Mucosa of gallbladder (tissue), 1 donor: ENCODE measurements around the gene SPOCK2. TPM values are rescaled to one million over a fixed set of nuclear protein-coding genes. Genes with fewer than 3 reads are reported as not detected.
"Not testable (repeated sequence)": the region's sequence is repeated elsewhere in the genome, so short reads cannot be mapped to it uniquely, and the experiment has no call there.

Experiments used
- DNase-seq: peaks from one replicate; pipeline ENCODE4 v3.0.0-alpha.2; 2020; ENCODE audit warnings: low spot score
- total RNA-seq: library from RNA; stranded (reverse); gene quantifications from one replicate; pipeline ENCODE4 v1.2.1, GENCODE V29; 2021
- donor health status: DM: no; HTN: no; CAD: no.

SPOCK2 gene
- total RNA-seq, 1 donor from 2014 or later = 250 TPM

DNA sequence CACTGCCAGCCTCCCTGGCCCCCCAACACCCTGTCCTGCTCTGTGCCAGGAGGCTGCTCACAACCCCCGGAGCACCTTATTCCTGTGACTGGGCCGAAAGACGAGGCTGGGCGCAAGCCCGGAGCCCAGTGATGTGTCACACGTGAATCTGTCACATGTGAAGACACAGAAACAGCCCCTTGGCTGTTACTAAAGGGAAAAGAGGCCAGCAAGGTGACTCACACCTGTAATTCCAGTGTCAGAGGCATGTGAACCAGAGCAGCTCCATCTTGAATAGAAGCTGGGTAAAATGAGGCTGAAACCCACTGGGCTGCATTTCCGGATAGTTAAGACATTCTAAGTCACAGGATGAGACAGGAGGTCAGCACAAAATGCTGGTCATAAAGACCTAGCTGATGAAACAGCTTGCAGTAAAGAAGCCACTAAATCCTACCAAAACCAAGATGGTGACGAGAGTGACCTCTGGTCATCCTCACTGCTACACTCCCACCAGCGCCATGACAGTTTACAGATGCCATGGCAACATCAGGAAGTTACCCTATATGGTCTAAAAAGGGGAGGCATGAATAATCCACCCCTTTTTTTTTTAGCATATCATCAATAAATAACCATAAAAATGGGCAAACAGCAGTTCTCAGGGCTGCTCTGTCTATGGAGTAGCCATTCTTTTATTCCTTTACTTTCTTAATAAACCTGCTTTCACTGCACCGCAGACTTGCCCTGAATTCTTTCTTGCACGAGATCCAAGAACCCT, 55.8 kb downstream of the SPOCK2 start:
- not testable (repeated sequence) for DNase-seq

DNA sequence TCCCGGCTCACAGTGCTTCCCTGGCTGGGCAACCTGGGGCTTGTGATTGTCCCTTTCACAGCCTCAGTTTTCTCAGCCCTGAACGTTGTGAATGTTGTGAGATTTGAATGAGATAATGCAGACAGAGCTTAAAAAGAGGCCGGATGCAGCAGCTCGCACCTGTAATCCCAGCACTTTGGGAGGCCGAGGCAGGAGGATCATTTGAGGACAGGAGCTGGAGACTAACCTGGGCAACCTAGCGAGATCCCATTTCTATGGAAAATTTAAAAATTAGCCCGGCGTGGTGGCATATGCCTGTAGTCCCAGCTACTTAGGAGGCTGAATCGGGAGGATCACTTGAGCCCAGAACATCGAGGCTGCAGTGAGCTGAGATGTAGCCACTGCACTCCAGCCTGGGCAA, 56.6 kb downstream of the SPOCK2 start:
- no peak for DNase-seq

DNA sequence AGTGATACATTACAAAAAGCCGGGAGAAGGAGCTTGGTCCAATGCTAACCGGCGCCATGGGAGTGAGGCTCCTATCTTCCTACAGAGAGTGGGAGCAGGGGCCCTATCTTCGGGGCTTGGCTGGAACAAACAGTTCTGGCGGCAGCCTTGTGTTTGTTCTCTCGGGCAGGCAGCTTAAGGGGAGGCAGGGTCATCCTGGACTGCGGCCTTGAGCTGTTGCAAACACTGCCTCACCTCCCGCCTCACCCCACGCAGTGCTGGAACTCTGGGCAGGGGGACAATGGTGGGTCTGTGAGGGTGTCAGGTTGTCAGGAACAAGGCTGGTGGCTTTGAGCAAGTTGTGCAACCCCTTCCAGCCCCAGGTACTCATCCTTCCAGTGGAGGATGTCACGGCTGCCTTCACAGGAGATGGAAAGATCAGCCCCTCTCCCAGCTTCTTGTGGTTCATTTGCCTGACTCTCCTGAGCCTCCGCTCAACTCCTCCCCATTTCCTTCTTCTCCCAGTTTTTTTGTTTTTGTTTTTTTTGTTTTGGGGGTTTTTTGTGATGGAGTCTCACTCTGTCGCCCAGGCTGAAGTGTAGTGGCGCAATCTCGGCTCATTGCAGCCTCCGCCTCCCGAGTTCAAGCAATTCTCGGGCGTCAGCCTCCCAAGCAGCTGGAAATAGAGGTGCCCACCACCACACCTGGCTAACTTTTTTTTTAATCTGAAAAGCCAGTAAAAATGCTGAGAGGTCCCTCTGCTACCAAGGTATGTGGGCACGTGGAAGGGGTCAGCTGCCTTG, 57.4 kb downstream of the SPOCK2 start:
- peak; percentile 27 for DNase-seq

DNA sequence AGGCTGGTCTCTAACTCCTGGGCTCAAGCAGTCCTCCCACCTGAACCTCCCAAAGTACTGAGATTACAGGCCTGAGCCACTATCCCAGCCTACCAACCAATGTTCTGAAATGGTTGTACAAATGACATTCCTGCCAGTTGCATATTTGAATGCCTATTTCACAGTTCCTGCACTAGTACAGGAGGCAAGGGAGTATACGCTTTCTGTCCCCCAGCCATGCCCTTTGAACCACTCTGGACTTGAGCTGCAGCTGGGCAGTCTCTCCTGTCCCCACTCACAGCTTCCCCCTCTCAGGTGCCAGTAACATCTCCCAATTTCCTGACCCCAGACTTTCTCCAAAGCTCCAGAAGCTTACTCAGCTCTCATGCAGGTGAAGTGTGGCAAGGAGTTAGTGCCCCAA, 58.9 kb downstream of the SPOCK2 start:
- no peak for DNase-seq

DNA sequence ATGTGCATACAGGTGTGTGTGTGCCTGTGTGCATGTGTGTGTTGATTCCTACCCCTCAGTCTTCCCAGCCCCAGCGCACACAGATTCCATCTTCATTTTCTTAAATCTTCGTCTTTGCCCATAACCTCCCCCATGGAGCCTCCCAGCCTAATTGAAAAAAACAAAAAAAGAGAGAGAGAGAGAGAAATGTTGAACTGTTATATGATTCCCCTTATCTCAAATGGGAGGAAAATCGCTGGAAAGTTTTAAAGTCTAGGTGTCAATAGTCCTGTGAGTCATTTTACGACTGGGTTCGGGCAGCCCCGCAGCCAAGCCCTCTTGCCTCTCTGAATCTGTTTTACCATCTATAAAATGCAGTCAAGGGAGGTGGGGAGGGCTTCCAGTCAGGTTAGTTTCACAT, 60.9 kb downstream of the SPOCK2 start:
- DNase-seq = no peak

DNA sequence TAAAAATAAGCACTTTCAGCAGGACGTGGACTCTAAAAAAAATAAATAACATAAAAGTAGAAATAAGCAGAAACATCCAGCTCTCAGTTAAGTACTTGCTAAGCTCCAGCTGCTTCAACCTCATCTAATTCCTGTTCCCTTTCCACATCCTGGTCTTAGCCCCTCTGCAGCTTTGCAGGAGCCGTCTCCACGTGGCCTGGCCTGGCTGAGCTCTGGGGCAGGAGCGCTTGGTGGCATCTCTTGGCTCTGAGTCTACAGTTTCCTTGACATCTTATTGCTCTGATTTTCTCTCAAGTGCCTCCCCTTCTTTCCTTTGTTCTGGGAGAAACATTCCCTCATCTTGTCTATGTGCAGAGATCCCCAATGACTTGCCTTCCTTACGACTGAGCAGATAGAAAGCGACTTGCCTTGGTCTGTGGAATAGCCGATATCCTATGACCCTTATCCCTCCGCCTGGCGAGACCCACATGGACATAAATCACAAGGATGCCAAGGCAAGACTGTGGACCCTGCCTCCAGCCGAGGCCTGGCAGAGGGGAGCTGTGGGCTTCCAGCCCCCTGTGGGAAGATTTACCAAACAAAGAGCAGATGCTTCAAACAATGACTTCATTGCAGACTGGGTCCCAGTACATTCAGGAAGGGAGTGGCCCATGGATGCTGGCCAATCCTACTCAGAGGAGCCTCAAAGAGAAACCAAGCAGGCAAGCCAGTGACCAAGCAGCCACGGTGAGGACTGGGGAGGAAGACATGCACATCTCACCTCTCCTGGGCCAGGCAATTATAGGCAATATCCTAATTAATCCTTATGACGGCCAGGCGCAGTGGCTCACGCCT, 61.9 kb downstream of the SPOCK2 start:
- no peak for DNase-seq

DNA sequence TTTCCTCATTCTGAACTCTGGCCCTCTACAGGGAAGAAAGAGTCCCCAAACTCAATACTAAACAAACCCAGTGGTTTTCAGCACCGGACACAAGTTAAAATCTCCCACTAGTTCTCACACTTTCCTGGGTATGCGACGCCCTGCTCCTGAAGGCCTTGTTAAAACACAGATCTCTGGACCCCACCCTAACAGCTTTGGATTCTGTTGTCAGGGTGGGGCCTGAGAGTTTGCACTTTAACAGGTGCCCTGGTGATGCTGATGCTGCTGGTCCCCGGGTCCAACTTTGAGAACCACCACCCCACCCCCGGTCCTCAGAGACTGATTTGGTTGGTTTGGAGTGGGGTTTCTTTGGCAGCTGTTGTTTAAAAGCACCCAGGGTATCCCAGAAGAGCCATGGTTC, 62.5 kb downstream of the SPOCK2 start:
- no peak for DNase-seq

DNA sequence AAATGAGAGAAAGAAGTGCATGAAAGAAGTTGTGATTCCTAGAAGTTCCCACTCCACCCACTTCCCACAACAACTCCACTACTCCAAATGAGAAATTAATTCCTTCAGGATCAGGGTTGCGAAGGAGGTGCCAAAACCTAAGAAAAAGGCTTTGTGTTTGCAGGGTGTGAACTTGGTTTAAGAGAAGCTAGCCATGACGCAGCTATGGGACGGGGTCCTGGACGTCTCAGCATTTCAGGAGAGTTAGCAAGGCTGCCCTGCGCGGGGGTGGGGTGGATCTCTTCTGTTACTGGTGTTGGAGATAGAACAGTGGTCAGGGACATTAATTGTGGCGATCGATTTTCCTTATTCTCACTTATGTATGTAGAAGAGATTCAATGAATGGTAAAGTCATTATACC, 63.0 kb downstream of the SPOCK2 start:
- DNase-seq = no peak

DNA sequence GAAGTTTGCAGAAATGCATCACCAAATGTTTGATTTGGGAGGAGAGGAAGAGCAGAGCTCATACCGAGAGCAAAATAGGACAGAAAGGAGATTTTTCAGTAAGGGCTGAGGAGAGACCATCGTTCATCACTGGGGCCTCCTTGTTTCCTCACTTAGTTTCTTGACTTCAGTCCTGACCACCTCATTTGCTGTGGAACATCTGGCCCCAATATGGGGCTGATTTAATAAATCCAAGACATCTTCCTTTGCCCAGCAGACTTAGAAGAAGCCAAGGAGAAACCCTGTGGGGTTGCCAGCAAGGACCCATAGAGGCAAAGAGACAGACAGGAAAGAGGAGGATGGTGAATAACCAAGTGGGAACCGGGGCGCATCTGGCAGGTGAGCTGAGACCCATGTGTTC, 63.8 kb downstream of the SPOCK2 start:
- no peak for DNase-seq

DNA sequence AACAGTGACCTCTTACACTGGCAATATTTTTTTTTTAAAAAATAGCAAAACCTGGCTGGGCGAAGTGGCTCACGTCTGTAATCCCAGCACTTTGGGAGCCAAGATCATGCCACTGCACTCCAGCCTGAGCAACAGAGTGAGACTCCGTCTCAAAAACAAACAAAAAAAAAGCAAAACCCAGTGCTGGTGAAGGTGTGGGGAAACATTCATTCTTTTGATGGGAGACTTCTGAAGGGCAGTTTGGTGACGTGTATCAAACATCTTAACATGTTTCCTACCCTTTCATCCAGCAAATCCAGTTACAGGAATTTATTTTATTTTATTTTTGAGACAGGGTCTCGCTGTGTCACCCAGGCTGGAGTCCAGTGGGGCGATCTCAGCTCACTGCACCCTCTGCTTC, 66.1 kb downstream of the SPOCK2 start:
- no peak for DNase-seq

DNA sequence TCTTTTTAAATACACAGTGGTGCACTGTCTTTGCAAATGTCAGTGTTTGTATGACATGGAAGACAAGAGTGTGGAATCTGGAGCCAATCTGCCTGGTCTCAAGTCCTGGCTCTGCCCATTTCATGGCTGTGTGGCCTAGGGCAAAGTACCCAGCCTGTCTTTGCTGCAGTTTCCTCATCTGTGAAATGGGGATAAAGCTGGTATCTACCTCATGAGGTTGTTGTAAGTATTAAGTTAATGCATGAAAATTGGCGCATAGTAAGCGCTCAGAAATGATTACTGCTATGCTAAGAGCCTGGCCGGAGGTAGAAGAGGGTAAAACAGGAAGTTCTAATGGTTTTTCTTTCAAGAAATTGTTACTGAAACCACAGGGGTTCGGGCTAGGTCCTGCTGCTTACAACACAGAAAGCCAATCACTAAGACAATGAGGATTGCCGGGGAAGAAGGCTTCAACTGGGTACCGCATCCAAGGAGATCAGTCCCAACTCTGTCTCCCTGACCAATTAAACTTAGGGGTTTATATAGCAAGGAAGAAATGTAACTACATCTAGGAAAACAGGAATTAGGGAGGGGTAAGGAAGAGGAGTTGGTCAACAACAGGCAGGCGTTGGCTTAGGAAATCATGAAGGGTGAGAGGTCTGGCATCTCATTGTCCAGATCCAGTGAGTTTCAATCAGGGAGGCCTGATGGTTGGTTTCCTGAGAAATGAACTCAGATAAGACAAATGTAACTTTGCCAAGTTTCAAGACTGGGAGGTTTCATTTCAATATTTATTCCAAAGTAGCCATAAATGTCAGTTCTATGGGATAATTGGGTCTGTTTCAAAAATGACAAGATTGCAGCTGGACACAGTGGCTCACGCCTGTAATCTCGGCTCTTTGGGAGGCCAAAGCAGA, 67.2 kb downstream of the SPOCK2 start:
- no peak for DNase-seq

DNA sequence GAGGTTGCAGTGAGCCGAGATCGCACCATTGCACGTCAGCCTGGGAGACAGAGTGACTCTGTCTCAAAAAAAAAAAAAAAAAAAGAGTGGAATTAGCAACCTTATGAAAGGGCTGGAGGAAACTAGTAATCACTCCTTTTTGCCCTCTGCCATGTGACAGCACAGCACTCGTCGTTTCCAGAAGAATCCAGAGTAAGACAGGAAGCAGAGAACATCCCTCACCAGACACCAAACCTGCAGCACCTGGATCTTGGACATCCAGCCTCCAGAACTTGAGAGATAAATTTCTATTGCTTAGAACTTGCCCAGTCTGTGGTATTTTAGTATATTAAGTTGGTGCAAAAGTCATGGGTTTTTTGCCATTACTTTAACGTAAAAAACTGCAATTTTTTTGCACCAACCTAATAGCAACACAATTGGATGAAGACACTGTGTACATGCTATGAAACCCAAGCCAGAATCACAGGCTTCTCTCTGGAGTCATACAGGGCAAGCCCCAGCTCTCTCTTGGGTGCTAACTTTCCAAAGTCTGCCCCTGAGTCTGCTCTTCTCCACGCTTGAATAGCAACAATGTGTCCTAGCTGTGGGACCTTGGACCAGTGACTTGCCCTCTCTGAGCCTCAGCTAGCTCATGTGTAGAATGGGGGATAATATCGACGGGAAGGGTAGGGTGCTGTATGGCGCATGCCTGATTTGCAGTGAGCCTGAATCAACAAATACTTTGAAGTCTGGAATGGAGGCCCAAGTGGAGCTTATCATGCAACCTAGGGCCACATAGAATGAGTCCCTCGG, 69.1 kb downstream of the SPOCK2 start:
- no peak for DNase-seq

DNA sequence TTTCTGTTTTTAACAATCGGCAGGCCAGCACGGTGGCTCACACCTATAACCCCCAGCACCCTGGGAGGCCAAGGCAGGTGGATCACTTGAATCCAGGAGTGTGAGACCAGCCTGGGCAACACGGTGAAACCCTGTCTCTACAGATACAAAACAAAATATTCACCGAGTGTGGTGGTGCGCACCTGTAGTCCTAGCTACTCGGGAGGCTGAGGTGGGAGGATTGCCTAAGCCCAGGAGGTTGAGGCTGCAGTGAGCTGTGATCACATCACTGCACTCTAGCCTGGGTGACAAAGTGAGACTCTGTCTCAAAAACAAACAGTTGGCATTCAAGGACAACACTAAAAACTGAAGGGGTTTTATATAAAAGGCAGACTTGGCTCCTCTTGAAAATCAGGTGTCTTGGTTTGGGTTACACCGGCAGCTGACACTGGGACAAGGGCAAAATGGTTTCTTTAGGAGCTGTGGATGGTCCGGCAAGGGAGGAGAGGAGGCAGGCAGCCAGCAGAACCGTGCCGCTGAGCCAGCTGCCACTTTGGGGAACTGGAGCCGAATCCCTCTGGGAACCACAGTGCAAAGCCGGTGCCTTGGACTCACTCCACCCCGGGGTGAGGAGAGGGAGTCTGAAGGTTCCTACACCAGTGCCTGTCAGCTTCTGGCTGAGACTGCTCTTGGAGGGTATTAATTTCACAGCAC, 71.6 kb downstream of the SPOCK2 start:
- no peak for DNase-seq

DNA sequence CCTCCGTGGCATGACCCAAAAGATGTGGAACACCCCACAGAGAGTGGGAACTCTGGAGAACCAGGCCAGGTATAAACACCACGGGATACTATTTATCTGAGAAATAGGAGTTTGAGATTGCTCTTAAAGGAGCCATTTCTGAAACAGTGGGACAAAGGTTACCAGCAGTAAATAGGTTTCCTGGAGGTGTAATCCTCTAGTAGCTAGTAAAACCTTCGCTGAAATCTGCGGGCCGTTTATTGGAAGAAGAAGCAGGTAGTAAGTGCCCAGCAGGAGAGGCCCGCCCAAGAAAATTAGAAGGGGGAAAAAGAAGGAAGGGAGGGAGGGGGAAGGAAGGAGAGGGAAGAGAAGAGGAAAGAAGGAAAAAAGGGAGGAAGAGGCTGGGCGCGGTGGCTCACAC, 72.5 kb downstream of the SPOCK2 start:
- DNase-seq = no peak

DNA sequence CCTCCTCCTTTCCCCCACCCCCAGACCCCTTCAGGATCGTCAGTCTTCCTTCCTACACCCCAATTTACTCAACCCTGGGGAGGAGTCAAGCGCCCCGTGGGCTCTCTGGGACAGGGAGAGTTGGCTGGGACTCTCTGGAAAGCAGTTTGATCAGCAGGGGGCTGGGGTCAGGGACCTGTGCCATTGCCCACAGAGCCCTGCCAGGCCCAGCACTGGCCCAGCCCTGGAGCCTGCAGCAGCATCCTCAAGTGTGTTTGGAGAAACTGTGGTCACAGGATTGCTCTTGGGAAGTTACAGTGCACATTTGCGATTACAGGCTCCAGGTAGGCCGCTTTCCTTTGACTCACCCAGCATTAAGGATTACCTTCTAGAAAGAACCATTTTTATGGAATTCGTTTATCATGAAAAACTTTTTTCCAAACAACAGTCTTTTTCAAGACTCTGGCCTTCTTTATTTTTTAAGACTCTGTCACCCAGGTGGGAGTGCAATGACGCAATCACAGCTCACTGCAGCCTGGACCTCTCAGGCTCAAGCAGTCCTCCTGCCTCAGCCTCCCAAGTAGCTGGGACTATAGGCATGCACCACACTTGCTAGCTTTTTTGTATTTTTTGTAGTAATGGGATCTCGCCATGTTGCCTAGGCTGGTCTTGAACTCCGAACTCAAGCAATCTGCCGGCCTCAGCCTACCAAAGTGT, 73.4 kb downstream of the SPOCK2 start:
- DNase-seq = no peak

DNA sequence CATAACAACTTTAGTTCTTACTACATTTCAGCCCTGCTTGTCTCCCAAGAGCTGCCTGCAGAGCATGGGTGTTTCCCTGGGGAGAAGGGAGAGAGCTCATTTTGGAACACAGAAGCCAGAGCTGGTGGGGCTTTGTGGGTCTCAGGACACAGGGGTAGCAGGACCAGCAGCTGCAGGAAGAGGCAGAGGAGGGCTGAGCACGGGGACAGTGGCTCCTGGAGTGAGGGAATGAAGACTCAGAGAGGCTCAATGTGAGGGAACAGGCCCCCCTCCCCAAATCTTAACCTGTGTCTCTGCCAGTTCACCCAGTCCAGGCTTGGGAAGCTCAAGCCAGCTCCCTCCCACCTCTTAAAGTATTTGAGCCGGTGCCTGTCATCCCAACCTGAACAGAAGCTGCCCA, 74.2 kb downstream of the SPOCK2 start:
- DNase-seq = no peak

DNA sequence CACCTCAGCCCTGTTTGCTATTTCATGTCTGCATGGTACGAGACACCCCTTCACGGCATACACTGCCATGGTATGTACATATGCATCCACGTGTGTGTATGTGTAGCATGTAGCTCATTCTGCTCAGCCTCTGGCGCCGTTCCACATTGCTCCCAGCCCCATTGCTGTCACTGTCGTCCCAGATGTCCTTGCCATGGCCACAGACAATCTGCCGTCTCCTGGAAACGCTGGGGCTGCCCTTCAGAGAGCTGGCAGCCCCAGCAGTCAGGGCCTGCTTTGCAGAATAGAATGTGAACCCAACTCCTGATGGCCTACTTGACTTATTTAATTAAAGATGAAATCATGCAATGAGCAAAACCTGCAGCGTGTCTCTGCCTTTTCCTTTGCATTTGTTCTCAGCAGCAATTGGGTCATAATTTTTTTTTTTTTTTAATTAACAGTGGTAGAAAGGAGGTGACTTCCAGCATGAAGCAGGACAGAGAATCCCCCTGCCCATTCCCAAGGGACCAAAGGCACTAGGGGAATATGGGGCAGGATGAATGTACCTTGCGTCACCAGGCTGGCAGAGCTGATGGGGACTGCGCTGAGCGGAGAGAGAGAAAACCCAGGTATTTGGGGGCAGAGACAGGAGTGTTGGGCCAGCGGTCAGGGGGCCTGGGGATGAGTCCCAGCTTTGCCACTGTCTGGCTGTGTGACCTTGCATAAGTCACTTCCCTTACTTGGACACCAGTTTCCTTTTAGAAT, 75.0 kb downstream of the SPOCK2 start:
- DNase-seq = no peak

DNA sequence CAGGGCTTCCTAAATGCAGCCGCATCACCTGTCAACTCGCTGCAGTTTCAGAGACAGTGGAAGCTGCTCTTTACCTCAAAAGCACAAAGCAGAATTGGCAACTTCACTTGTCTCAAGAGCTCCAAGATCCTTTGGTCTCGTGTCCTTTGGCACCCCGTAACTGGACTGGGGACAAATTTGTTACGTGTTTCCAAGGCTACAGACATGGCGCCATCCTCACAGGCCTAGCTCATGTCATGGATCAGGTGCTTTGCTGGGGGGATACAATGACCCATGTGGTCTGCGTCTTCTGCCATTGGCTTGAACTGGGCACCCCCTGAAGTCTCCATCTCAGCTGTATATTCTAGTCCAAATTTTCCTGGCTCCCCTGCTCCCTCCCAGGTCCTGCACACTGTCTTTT, 75.6 kb downstream of the SPOCK2 start:
- no peak for DNase-seq
